Measurements from ENCODE around the gene SLC30A7.

SLC30A7 gene

DNA sequence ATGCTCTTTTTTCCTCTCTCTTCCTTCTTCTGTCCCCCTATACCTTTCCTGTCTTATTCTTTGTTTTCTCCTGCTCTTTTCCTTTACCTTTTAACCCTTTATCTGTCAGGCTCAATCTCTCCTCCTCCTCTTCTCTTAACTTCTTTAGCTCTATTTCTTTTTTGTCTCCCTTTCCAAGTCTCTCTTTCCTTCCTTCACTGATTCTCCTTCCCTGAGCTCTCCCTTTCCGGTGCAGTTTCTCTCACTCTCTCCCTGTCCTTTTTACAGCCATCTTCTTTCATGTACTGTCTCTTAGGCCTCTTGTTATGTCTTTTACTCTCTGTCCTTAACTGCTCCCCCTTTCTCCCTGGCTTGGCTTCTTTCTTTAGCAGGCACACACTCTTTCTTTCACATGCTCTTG, 12.0 kb downstream of the SLC30A7 start:
- no peak for TF ChIP-seq FOXP2 (optimal IDR thresholded peaks at IDR 0.05; ENCODE audit: borderline replicate concordance, extremely low read depth, extremely low read length, insufficient read depth)
- no peak for TF ChIP-seq POLR2AphosphoS5 (IDR thresholded peaks at IDR 0.05; ENCODE audit: low read depth, low read length)
- TF ChIP-seq SIN3A (IDR thresholded peaks at IDR 0.05; ENCODE audit: borderline replicate concordance, insufficient read depth, low read length) = no peak
- TF ChIP-seq, protein P1, sequence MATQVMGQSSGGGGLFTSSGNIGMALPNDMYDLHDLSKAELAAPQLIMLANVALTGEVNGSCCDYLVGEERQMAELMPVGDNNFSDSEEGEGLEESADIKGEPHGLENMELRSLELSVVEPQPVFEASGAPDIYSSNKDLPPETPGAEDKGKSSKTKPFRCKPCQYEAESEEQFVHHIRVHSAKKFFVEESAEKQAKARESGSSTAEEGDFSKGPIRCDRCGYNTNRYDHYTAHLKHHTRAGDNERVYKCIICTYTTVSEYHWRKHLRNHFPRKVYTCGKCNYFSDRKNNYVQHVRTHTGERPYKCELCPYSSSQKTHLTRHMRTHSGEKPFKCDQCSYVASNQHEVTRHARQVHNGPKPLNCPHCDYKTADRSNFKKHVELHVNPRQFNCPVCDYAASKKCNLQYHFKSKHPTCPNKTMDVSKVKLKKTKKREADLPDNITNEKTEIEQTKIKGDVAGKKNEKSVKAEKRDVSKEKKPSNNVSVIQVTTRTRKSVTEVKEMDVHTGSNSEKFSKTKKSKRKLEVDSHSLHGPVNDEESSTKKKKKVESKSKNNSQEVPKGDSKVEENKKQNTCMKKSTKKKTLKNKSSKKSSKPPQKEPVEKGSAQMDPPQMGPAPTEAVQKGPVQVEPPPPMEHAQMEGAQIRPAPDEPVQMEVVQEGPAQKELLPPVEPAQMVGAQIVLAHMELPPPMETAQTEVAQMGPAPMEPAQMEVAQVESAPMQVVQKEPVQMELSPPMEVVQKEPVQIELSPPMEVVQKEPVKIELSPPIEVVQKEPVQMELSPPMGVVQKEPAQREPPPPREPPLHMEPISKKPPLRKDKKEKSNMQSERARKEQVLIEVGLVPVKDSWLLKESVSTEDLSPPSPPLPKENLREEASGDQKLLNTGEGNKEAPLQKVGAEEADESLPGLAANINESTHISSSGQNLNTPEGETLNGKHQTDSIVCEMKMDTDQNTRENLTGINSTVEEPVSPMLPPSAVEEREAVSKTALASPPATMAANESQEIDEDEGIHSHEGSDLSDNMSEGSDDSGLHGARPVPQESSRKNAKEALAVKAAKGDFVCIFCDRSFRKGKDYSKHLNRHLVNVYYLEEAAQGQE (IDR thresholded peaks at IDR 0.05; ENCODE audit: insufficient read depth in 1 of 2, low read depth in 2 of 2, low read length in 2 of 2) = no peak
- TF ChIP-seq TAF1 (IDR thresholded peaks at IDR 0.05; ENCODE audit: borderline replicate concordance, insufficient read depth, low read length) = no peak

DNA sequence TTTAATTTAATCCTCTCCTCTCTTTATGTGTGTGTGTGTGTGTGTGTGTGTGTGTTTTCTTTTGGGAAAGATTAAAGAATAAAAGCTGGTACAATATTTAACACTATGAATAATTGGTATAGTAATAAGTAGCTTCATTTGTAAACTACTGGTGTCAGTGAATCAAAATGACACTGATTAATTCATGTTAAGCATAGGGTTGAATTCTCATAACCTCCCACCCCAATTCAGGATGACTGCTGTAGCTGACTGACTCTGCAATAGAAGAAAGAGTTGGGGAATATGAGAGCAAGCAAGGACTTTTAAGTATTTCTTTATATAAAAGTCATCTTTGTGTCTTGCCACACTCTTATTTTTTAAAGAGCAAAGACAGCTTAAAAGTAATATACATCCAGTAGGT, 13.1 kb downstream of the SLC30A7 start:
- TF ChIP-seq TAF1 (IDR thresholded peaks at IDR 0.05; ENCODE audit: borderline replicate concordance, insufficient read depth, low read length) (no peak), SIN3A (IDR thresholded peaks at IDR 0.05; ENCODE audit: borderline replicate concordance, insufficient read depth, low read length) (no peak), FOXP2 (optimal IDR thresholded peaks at IDR 0.05; ENCODE audit: borderline replicate concordance, extremely low read depth, extremely low read length, insufficient read depth) (no peak), POLR2AphosphoS5 (IDR thresholded peaks at IDR 0.05; ENCODE audit: low read depth, low read length) (no peak)
- TF ChIP-seq, protein P1 (IDR thresholded peaks at IDR 0.05; ENCODE audit: insufficient read depth in 1 of 2, low read depth in 2 of 2, low read length in 2 of 2) = no peak

DNA sequence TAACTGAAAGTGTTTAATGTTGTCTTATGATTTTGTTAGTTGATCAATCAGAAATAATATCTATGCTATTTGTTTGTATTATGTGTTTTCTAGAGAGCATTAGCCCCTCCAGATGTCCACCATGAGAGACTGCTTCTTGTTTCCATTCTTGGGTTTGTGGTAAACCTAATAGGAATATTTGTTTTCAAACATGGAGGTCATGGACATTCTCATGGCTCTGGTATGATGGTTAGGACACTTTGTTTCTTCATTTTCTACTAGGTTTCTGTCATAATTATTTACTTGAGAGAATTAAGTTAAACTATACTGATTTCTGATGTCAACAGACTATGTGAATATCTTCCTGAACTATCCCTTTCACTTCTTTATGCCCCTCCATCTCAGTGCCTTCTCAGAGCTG, 16.1 kb downstream of the SLC30A7 start:
- TF ChIP-seq TAF1 (IDR thresholded peaks at IDR 0.05; ENCODE audit: borderline replicate concordance, insufficient read depth, low read length) (no peak), FOXP2 (optimal IDR thresholded peaks at IDR 0.05; ENCODE audit: borderline replicate concordance, extremely low read depth, extremely low read length, insufficient read depth) (no peak), SIN3A (IDR thresholded peaks at IDR 0.05; ENCODE audit: borderline replicate concordance, insufficient read depth, low read length) (no peak), POLR2AphosphoS5 (IDR thresholded peaks at IDR 0.05; ENCODE audit: low read depth, low read length) (no peak)
- TF ChIP-seq, protein P1 (IDR thresholded peaks at IDR 0.05; ENCODE audit: insufficient read depth in 1 of 2, low read depth in 2 of 2, low read length in 2 of 2) = no peak

DNA sequence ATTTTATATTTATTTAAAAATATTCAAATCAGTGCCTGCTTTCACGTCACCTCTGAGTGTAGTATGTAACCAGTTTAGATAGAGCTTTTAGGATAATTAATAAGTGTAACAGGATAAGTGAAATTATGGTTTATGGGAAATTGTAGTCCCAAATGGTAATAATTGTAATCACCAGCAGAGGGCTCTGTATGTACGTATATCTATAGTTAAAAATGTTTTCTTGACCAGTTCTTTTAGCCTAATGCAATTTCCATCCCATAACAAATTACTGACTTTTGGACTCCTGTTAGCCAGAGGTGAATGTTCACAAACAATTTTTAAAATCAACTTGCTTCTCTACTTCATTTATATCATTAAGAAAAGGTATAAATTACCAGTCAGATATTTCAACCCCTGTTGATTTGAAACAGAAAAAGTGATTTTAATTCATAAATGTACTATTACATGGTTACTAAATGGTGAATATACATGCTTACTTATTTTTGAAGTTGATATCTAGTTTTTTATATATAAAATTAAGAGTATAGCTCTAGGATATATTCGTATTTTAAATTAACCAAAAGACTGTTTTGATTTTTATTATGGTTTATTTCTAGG, 25.3 kb downstream of the SLC30A7 start:
- TF ChIP-seq TAF1 (IDR thresholded peaks at IDR 0.05; ENCODE audit: borderline replicate concordance, insufficient read depth, low read length) (no peak), SIN3A (IDR thresholded peaks at IDR 0.05; ENCODE audit: borderline replicate concordance, insufficient read depth, low read length) (no peak), POLR2AphosphoS5 (IDR thresholded peaks at IDR 0.05; ENCODE audit: low read depth, low read length) (no peak), FOXP2 (optimal IDR thresholded peaks at IDR 0.05; ENCODE audit: borderline replicate concordance, extremely low read depth, extremely low read length, insufficient read depth) (no peak)
- TF ChIP-seq, protein P1 (IDR thresholded peaks at IDR 0.05; ENCODE audit: insufficient read depth in 1 of 2, low read depth in 2 of 2, low read length in 2 of 2) = no peak

All from PFSK-1 (cell line).